HS-27A (cell line): ENCODE measurements around the gene NT5DC1.

Experiments
- DNase-seq: peaks from one replicate; pipeline ENCODE4 v3.0.0-alpha.2; 2012; ENCODE audit warnings: low read depth, missing footprints

NT5DC1 gene

GRCh38 chr6:116136933-116137340, 36.3 kb downstream of the NT5DC1 start:
- no peak for DNase-seq

DNA sequence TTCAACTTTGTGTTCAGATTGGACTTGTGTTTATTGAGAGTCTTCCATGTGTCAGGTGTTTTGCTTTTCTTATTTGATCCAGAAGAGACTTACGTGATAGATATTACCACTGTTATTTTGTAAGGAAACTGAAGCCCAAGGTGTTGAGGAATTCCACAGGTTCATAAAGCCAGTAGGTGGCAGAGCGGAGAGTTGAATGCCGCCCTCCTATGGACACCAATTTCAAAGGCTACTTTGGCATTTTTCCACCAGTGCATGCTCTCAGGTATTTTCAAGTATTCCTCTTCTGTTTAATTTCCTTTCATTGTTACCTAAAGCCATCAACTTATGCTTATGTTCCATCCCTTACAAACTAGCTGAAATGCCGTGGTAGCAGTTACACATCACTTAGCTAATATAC, 39.3 kb downstream of the NT5DC1 start:
- no peak for DNase-seq

DNA sequence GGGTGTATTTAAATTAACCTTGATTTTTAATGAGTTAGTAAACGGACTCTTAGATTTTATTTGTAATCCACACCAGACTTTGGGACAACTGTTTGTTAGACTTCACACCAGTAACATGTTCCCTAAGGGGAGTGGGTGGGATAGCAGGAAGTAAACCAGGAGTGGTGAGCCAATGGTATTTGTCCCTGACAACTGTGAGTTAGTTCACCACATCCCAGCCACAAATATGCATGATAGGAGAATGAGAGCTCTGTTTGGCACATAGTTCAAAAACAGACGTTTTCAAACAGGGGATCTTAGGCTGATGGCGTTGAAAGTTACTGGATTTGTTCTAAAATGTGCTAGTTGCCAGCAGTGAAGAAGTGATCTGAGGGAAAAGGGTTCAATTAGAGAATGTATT, 44.0 kb downstream of the NT5DC1 start:
- DNase-seq: peak; percentile 60

DNA sequence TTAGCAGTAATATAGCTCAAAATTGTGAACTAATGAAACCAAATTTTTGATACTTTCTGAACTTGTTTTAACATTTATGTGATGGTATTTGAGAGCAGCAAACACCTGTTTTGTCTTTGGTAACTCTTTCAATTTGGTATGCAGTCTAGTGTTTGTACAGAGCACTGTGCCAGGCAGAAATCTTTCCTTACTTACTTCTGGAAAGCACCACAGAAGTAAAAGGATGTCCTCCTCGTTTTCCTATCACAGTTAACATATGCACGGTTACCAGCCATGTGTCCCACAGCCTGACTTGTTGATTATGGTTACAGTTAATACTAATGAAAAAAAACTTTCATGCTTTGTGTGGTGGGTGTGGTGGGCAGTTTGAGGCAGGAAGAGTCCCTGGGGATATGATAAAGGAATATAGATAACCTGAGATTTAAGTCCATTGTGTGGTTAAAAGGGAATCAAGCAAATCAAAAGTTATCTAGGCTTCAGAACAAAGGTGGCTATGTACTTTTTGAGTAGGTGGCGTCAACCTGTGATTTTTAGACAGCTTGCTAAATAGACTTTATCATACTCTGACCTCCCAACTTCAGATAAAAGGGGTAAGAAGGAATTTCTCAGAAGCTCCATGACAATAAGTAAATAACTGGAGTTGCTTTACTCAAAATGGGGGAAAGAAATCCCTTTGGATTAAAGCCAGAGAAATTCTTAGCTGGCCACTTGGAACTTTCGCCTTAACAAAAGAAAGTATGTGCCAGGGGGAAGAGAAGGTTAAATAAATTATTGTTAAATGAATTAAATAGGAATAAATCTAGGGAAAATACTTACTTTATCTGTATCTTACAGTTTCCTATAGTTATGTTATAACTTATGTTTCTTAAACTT, 45.4 kb downstream of the NT5DC1 start:
- DNase-seq: no peak

DNA sequence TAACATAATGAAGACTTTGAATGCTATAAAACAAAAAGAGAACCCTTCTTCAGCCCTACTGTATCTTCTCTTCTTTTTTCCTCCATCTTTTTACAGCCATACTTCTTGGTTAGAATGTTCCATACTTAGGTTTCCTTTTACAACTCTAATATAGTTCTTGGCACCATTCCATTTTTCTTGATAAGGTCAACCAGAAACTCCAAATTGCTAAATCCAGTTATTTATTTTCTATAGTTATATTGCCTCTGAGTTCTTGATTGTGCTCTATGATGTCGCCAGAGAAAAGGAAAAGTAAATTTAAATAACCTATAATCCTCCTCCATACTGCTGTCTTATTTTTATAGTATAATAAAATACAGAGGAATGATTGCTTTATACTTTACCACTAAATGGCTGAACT, 52.0 kb downstream of the NT5DC1 start:
- no peak for DNase-seq

- no peak for DNase-seq
These were observed 54.2 kb downstream of the NT5DC1 start for GRCh38 chr6:116154887-116155286.

GRCh38 chr6:116156405-116157326, 56.0 kb downstream of the NT5DC1 start:
- DNase-seq: no peak

- no peak for DNase-seq
These were observed 56.7 kb downstream of the NT5DC1 start for GRCh38 chr6:116157391-116157790.

GRCh38 chr6:116158641-116159040, 58.0 kb downstream of the NT5DC1 start:
- DNase-seq: no peak

GRCh38 chr6:116159782-116160524, 59.3 kb downstream of the NT5DC1 start:
- DNase-seq: no peak

- DNase-seq: no peak
These were observed 64.9 kb downstream of the NT5DC1 start for GRCh38 chr6:116165596-116165995.

DNA sequence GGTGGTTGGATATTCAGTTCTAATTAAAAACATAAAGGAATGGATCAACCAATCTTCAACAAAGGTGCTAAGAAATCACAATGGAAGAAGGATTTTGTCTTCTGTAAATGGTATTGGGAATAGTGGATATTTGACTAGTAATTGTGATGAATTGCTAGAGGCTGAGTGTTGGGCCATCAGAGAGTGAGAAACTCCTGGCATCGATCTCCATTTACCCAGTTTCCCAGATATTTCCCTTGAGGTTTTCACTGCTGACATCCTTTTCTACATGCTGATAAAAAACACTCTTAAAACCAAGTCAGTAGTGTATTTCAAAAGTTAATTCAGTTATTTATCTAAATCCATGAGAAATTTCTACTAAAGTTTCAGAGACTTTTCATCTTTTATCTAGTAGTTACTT, 65.7 kb downstream of the NT5DC1 start:
- DNase-seq: no peak

DNA sequence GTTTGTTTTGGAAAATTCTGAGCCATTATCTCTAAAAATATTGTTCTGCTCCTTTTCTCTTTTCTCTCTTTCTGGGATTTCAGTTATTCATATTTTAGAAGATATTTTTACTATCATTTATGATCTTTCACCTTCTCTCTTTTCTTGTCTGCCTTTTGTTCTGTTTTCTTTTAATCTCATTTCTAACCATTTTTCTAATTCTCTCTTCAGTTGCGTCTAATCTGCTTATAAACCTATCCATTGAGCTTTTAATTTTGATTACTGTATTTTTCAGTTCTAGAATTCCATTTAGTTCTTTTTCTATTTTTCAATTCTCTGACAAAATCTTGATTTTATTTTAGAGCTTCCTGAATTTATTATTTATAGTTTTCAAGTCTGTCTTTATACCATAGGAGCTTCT, 67.5 kb downstream of the NT5DC1 start:
- DNase-seq: no peak

DNA sequence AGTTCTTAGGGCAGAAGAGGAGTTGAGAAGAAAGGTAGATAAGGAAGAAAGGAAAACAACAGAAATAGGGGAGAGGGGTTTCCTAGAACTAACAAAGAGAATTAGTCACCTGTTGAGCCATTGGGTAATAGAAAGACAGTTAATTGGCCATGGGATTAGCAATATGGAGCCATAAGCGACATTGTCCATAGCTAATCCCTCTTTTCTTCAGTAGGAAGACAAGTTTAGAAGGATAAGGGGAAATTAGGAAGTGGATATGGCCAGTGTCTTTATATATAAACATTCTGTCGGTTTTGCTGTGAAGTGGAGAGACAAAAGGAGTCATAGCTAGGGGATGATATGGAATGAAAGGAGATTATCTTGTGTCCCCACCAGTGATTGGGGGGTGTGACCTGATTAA, 69.2 kb downstream of the NT5DC1 start:
- no peak for DNase-seq

GRCh38 chr6:116170358-116171057, 69.9 kb downstream of the NT5DC1 start:
- no peak for DNase-seq

DNA sequence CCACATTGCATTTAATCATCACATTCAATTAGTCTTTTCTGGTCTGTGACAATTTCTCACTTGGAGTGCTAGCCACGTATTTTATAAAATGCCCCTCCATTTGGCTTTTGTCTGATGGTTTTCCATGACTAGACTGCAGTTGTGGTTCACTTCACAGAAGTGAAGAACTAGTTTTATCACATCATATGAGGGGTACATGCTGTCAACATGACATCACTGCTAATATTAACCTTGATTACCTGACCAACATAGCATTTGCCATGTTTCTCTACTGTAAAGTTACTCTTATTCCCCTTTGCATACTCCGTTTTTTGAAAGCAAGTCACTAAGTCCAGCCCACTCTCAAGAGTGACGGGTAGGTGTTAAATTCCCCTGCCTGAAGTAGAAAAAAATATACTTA, 73.3 kb downstream of the NT5DC1 start:
- DNase-seq: no peak

DNA sequence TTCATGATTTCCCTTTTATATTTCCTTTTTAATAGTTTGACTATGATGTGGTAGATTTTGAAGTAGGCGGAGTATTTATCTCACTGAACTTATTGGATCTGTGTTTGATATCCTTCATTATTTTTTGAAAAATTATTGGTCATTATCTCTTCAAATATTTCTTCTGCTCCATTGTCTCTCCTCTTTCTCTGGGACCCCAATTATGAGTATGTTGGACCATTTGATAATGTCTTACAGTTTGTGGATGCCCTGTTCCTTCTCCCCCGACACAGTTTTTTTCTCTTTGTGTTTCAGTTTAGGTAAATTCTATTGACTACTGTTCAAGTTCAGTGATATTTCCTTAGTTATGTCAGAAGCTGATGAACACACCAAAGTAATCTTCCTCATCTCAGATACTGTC, 74.7 kb downstream of the NT5DC1 start:
- DNase-seq: no peak

DNA sequence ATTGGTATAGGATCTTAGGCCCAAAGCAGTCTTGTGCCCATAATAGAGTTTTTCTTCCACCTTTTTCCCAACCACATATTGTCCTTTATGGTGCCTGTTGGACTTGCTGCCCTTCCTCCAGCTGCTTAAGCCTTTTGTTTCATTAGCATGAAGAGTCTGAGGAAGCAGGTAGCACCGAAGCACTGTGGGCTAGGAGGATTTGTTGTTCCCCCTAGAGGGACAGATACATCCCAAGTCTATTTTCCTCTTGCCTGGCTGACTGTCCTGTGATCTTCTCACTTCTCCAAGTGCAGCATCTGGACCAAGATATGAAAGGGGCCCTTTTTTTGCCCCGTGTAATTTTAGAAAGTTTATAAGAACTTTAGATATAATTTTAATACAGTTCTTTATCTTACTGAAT, 75.9 kb downstream of the NT5DC1 start:
- no peak for DNase-seq

- no peak for DNase-seq
These were observed 79.7 kb downstream of the NT5DC1 start for GRCh38 chr6:116180375-116180774.

DNA sequence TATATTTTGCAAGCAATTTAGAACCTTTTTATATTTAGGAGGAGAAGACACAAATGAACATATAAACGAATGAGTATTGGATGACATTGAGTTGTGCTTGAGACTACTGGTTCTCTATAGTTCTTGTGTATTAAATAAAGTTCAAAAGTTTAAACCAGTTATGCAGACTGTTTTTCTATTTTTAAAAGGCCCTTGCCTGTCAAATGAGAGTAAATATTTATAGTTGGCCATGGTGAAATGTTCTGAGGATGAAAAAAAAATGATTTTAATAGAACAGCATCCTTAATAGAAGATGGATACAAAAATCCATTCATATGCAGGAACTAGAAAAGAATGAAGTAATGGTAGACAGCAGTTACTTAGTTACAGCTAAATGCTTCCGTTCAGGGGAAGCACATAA, 88.8 kb downstream of the NT5DC1 start:
- no peak for DNase-seq

DNA sequence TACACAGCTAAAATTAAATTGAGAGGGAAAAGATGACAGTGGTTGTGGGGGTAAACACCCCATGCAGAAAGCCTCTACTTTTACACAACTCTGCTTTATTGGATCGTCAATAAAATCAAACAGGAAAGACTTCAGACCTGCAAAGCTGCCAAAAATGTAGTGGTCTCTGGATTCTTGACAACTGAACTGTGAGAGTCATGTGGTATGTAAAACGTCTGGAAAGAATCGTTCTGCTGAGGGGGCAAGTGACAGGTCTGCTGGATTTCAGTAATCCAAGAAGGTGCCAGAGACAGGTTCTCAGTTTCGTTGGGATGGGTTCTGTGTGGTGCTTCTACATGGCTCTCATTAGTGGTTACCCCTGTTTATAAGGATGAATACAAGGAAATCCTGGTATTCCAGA, 89.9 kb downstream of the NT5DC1 start:
- no peak for DNase-seq

GRCh38 chr6:116191881-116192280, 91.2 kb downstream of the NT5DC1 start:
- DNase-seq: no peak
